Amniotic stem cell (primary cell): ENCODE measurements around the gene ERMAP.

Experiments used
- DNase-seq: peaks from one replicate; lab custom pipeline; 2025; lab: John Stamatoyannopoulos, UW

Gene ERMAP

DNA sequence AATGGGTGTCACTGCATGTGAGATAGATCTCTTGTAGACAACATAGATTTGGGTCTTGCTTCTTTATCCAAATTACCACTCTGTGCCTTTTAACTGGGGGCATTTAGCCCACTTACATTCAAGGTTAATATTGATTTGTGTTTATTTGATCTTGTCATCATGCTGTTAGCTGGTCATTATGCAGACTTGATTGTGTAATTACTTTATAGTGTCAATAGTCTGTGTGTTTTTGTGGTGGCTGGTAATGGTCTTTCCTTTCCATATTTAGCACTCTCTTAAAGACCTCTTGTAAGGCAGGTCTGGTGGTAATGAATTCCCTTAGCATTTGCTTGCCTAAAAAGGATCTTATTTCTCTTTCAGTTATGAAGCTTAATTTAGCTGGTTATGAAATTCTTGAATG lies 59.1 kb downstream of the ERMAP start:
- no peak for DNase-seq

DNA sequence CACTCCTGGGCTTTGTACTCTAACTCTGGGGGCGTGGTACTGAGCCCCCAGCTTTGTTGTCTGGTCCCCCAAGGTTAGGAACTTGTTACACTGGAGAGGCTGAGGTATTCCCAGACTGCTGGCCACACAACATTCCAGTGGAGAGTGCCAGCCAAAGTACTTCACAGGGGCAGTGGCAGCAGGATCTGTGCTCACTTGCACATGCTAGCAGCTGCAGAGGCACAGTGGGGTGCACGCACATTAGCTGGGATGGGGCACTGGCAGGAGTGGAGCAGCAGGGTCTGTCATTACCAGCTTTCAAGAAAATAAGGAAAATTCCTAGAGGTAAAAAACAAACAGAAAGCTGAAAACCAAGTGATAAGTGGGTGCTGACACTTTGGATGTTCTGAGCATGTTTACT lies 60.5 kb downstream of the ERMAP start:
- DNase-seq: no peak

DNA sequence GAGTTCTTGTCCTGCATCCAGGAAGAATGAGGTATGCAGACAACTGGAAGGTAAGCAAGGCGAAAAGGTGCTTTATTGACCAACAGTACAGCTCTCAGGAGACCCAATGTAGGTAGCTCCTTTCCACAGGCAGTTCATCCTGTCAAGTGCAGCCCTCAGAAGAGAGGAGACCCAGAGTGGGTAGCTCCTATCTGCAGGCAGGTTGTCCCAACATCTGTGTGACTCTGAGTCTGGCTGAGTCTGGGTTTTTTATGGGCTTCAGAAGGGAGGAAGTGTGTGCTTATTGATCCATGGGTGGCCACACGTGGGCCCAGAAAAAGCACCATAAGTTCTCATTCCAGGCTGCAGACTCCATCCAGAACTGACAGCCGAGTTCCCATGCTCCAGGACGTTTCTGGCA lies 63.5 kb downstream of the ERMAP start:
- DNase-seq: no peak

DNA sequence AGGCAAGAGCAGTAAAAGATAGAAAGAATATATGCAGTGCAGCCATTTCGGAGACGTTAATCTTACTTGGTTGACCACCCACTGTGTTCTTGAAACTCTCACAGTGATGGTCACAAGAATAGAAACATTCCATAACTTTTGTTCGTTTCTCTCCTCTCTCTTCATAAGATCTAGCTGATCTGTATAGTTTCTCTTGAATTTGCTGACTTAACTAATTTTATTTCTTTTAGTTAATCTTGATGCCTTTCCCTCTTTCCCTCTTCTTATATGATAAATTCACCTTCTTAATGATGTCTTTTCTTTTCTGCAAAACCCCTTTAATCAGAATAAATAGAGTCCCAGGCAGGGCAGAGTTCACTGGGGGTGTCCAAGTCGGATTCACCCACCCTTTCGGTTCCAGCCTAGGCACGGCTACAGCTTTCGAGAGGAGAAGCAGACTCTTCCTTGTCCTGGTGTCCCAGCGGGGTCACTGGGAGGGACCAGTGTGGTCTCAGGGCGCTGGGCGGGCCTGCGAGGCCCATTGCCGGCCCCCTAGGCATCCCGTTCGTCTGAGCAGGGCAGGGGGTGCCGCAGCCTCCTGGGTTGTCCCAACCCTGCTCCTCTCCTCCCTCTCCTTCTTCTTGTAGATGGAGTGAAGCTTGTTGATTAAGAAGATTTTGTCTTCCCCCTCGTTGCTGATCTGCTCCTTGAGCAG lies 69.3 kb downstream of the ERMAP start:
- no peak for DNase-seq

DNA sequence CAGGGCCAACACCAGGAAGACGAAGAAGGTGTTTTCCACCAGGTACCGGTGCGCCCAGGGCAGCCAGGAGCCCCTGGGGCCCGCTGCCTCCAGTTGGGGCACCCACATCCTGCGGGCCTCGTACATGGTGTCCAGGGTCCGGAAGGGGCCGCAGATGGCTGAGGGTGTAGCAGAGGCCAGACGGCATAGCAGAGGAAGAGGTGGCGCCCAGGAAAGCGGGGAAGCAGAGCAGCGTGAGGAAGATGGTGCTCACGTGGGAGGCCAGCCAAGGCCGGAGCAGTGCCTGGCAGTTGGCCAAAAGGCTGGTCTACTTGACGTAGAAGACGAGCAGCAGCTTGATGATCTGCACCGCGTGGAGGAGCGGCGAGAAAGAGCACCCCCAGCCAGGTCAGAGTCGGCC lies 69.9 kb downstream of the ERMAP start:
- DNase-seq: no peak

DNA sequence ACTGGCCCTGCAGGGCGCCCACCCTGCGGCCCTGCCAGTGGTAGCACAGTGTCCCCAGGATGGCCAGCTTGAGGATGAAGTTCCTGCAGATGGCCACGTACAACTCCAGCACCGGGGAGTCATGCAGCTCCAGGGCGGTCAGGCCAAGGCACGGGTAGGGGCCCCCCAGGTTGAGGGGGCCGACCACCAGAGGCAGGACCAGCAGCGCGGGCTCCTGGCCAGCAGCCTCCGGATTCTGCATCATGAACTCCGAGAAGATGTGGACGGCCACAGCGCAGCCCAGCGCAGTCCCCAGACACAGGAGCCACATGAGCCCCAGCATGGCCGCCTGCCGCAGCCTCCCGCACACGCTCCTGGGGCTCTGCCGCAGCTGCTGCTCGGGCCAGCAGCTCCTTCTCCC lies 70.4 kb downstream of the ERMAP start:
- no peak for DNase-seq

DNA sequence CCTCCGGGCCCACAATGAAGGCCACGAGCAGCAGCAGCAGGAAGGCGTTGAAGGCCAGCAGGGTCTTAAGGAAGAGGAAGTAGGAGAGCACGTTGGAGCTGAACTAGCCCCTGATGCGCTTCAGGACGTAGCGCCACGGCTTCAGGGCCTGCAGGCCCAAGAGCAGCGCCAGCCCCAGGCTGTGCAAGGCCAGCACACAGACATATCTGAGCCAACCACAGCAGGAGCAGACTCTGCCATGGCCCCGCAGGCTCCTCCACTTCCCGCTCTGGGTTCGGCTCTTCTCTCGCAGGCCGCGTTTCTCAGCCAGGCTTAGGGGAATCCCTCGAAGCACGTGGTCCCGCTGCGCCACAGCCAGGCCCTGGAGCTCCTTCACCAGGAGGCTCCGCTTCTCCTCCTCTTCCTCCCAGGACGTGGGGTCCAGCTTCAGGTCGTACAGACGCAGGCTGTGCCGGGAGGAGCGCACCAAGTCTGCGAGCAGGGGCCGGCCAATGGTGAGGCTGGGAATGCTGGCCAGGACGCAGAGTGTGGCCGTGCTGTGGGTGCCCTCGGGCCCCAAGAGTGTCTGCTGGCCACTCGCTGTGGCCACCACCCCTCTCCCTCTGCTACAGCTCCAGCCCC lies 71.2 kb downstream of the ERMAP start:
- DNase-seq: no peak

DNA sequence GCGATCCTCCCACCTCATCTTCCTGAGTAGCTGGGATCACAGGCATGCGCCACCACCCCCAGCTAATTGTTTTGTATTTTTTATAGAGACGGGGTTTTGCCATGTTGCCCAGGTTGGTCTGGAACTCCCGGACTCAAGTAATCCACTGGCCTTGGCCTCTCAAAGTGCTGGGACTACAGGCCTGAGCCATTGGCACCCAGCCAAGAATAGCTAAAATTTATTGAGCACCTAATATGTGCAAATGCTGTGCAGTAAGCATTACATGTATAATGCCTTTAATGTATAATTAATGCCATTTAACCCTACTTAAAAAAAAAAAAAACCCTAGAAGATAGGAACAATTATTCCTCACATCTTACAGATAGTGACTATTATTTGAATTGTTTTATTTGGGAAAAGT lies 72.3 kb downstream of the ERMAP start:
- no peak for DNase-seq

DNA sequence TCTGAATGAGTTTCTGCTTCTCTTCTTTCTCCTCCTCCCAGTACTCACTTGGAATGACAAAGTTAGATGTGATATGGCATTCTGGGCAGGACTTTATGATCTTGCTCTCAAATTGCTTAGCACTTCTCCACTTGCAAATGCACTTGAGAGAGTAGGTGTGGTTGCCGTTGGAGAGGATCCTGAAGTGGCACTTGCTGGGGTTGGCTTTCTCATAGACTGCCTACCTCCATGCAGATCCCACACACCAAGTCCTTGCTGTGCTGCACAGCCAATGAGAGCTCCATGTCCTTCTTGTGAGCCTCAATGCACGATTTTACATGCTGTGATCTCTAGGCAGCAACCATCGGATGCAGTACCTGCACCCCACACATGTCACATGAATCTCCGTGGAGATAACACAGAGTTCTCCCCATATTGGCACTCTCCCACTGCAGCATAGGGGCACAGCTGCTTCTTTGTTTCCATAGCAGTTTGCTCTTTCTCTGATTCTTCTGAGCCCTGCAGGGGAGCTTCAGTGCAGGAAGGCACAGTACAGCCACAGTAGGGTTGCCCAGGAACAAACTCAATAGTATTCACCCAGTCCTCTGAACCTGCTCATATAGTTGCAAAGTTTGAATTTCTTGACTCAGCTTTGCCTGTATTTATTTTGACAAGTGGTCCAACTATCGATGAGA lies 74.7 kb downstream of the ERMAP start:
- no peak for DNase-seq
